HEK293T (cell line): ENCODE results near the gene LPAR3.

Experiments
- CTCF ChIA-PET: fragments of 350-600 bp; formaldehyde crosslinking; extraction: SDS; loops from one replicate; lab custom pipeline; 2021; ENCODE audit warnings: antibody characterized with exemption, inconsistent platforms; lab: Yijun Ruan, JAX
- POLR2A ChIA-PET: fragments of 350-600 bp; formaldehyde crosslinking; extraction: SDS; loops from one replicate; lab custom pipeline; 2020; ENCODE audit warnings: antibody characterized with exemption, inconsistent platforms; lab: Yijun Ruan, JAX
- DNase-seq: peaks from one replicate; pipeline ENCODE4 v3.0.0; 2012; ENCODE audit warnings: mixed read lengths; ENCODE audit errors: extremely low spot score
- ARNT ChIP-seq: fragments of 450-650 bp; IDR thresholded peaks from 2 replicates; pipeline ENCODE4 v1.6.1; 2017; ENCODE audit warnings: mild to moderate bottlenecking
- BHLHE40 ChIP-seq: fragments of 450-650 bp; IDR thresholded peaks from 2 replicates; pipeline ENCODE4 v1.6.1; 2016; ENCODE audit warnings: mild to moderate bottlenecking, moderate library complexity, borderline replicate concordance
- CTBP1 ChIP-seq: fragments of 450-650 bp; IDR thresholded peaks from 2 replicates; pipeline ENCODE4 v1.6.1; 2016; ENCODE audit warnings: borderline replicate concordance
- ELF4 ChIP-seq: fragments of 450-650 bp; IDR thresholded peaks from 2 replicates; pipeline ENCODE4 v1.6.1; 2017; ENCODE audit warnings: antibody characterized with exemption
- FOXA1 ChIP-seq: fragments of 450-650 bp; IDR thresholded peaks from 2 replicates; pipeline ENCODE4 v1.6.1; 2016; ENCODE audit warnings: mild to moderate bottlenecking
- FOXK2 ChIP-seq: fragments of 450-650 bp; IDR thresholded peaks from 2 replicates; pipeline ENCODE4 v1.6.1; 2016; ENCODE audit warnings: mild to moderate bottlenecking
- FOXM1 ChIP-seq: fragments of 450-650 bp; IDR thresholded peaks from 2 replicates; pipeline ENCODE4 v1.6.1; 2017; ENCODE audit warnings: mild to moderate bottlenecking, borderline replicate concordance
- HDGF ChIP-seq: fragments of 450-650 bp; IDR thresholded peaks from 2 replicates; pipeline ENCODE4 v1.6.1; 2017; ENCODE audit warnings: antibody characterized with exemption, borderline replicate concordance
- L3MBTL2 ChIP-seq: fragments of 450-650 bp; conservative IDR thresholded peaks from 2 replicates; pipeline ENCODE4 v1.6.1; 2016; ENCODE audit warnings: mild to moderate bottlenecking
- LEF1 ChIP-seq: fragments of 450-650 bp; IDR thresholded peaks from 2 replicates; pipeline ENCODE4 v1.6.1; 2017; ENCODE audit warnings: mild to moderate bottlenecking, borderline replicate concordance
- NFRKB ChIP-seq: fragments of 450-650 bp; IDR thresholded peaks from 2 replicates; pipeline ENCODE4 v1.6.1; 2016; ENCODE audit warnings: mild to moderate bottlenecking, moderate library complexity
- PKNOX1 ChIP-seq: fragments of 450-650 bp; IDR thresholded peaks from 2 replicates; pipeline ENCODE4 v1.6.1; 2016
- SP1 ChIP-seq: fragments of 450-650 bp; IDR thresholded peaks from 2 replicates; pipeline ENCODE4 v1.6.1; 2017
- SUZ12 ChIP-seq: fragments of 450-650 bp; IDR thresholded peaks from 2 replicates; pipeline ENCODE4 v1.6.1; 2016; ENCODE audit warnings: mild to moderate bottlenecking
- TARDBP ChIP-seq: fragments of 450-650 bp; IDR thresholded peaks from 2 replicates; pipeline ENCODE4 v1.6.1; 2016
- ZNF384 ChIP-seq: fragments of 450-650 bp; IDR thresholded peaks from 2 replicates; pipeline ENCODE4 v1.6.1; 2016

LPAR3 gene

DNA sequence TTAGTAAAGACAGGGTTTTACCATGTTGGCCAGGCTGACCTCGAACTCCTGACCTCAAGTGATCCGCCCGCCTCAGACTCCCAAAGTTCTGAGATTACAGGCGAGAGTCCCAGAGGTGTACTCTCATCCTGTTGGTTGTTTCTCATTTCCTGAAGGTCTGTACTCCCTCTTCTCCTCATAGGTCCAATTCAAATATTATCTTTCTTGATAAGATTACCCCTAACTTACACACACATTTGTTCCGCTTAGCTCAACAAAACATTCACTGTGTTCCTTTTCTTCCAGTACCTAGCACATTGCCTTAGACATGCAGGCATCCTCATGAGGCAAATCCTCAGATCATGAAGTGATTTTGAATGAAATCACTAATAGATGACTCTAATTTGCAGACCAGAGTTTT is 130.3 kb downstream of the LPAR3 start:
- no peak for TF ChIP-seq BHLHE40
- TF ChIP-seq FOXM1 = no peak
- TF ChIP-seq TARDBP = no peak
- TF ChIP-seq FOXK2 = no peak
- TF ChIP-seq HDGF = no peak
- no peak for TF ChIP-seq ELF4
- no peak for TF ChIP-seq SUZ12
- no peak for TF ChIP-seq ARNT
- no peak for TF ChIP-seq PKNOX1
- TF ChIP-seq CTBP1 = no peak
- TF ChIP-seq FOXA1 = no peak
- no peak for TF ChIP-seq LEF1
- TF ChIP-seq L3MBTL2 = no peak
- no peak for TF ChIP-seq ZNF384
- no peak for TF ChIP-seq SP1
- no peak for TF ChIP-seq NFRKB

More for the DNA sequence above, 130.3 kb downstream of the LPAR3 start:
- POLR2A ChIA-PET = no interaction called here
- CTCF ChIA-PET = interaction anchor here (0.6 to 1.4 kb wide), 3 partner anchors 20 to 639 kb away, joined by 3 to 5 read pairs (median 4); no protein-coding TSS in a partner anchor
- no peak for DNase-seq
